HG03439 (cell line): ENCODE measurements around the gene IFT52.
"Not testable (repeated sequence)": the region's sequence is repeated elsewhere in the genome, so short reads cannot be mapped to it uniquely, and the experiment has no call there.

Experiments used
- ATAC-seq: cut with Tn5 transposase; IDR thresholded peaks from one replicate; pipeline ENCODE4 v1.9.1; 2021; ENCODE audit warnings: mild to moderate bottlenecking, moderate library complexity; ENCODE audit not compliant: unreplicated experiment

IFT52 gene

DNA sequence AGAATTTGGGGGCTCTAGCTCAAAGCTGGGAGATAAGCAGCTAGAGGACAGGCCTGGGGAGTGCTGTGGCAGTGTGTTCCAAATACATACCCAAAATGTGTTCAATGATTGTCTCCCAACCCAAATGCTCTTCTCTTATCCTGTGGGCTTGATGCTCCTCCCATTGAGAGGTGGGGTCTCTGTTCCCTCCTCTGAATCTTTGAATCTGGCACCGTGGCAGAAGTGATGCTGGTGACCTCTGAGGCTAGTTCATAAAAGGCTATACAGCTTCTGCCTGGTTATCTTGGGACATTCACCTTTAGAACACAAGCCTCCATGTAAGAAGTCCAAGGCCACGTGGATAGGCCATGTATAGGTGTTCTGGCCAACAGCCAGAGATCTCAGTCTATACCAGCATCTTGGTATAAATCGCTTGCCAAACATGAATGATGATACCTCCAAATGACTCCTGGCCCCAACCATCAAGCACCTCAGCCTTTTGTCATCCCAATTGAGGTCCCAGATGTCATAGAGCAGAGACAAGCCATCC lies 60.3 kb downstream of the IFT52 start:
- no peak for ATAC-seq

GRCh38 chr20:43651650-43652184 lies 61.0 kb downstream of the IFT52 start:
- ATAC-seq, result not testable (repeated sequence)

GRCh38 chr20:43653966-43654365 lies 63.2 kb downstream of the IFT52 start:
- no peak for ATAC-seq

- not testable (repeated sequence) for ATAC-seq
These were observed 64.4 kb downstream of the IFT52 start for GRCh38 chr20:43655176-43655575.

DNA sequence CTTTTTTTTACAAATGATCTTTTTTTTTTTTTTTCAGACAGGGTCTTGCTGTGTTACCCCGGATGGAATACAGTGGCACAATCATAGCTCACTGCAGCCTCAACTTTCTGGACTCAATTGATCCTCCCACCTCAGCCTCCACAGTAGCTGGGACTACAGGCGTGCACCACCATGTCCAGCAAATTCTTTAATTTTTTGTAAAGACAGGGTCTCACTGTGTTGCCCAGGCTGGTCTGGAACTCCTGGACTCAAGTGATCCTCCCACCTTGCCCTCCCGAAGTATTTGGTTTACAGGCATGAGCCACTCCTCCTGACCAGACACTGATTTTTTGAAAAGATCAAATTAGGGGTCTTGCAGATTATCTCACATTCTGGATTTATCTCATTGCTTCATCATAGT lies 65.2 kb downstream of the IFT52 start:
- ATAC-seq, result no peak

DNA sequence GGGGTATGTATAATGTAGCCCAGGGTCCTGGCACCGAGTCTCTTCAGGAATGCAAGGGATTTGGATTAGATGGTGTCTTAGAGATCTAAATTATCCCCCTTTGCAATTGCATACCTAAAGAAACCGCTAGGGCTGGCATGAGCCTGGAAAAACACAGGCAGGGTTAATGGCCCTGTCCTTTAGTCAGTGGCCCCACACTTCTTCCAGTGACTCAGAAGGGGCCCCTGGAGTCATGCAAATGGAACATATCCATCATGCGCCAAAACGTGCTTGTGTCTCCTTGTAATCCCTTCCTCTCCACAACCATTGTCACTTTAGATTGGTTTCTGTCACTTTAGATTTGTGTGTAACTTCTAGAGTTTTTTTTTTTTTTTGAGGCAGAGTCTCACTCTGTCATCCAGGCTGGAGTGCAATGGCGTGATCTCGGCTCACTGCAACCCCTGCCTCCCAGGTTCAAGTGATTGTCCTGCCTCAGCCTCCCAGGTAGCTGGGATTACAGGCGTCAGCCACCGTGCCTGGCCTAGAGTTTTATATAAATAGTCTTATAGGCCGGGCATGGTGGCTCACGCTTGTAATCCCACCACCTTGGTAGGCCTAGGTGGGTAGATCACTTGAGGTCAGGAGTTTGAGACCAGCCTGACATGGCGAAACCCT lies 67.5 kb downstream of the IFT52 start:
- ATAC-seq, result no peak

DNA sequence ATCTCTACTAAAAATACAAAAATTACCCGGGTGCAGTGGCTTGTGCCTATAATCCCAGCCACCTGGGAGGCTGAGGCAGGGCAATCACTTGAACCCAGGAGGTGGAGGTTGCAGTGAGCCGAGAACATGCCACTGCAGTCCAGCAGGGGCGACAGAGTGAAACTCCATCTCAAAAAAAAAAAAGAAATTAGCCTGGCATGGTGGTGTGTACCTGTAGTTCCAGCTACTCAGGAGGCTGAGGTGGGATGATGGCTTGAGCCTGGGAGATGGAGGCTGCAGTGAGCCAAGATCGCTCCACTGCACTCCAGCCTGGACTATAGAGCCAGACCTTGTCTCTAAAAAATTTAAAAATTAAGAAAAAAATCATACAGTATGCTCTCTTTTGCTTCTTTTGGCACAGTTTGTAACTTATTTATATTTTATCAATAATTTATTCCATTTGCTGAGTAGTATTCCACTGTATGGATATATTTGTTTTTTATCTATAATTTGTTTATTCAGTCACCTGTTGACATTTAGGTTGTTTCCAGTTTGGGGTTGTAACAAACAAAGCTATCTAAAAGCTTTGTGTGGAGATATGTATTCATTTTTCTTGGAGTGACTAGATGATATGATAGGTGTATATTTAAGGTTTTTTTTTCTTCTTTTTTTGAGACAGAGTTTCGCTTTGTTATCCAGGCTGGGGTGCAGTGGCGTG lies 68.1 kb downstream of the IFT52 start:
- ATAC-seq, result no peak

- no peak for ATAC-seq
These were observed 72.4 kb downstream of the IFT52 start for GRCh38 chr20:43662943-43663655.

DNA sequence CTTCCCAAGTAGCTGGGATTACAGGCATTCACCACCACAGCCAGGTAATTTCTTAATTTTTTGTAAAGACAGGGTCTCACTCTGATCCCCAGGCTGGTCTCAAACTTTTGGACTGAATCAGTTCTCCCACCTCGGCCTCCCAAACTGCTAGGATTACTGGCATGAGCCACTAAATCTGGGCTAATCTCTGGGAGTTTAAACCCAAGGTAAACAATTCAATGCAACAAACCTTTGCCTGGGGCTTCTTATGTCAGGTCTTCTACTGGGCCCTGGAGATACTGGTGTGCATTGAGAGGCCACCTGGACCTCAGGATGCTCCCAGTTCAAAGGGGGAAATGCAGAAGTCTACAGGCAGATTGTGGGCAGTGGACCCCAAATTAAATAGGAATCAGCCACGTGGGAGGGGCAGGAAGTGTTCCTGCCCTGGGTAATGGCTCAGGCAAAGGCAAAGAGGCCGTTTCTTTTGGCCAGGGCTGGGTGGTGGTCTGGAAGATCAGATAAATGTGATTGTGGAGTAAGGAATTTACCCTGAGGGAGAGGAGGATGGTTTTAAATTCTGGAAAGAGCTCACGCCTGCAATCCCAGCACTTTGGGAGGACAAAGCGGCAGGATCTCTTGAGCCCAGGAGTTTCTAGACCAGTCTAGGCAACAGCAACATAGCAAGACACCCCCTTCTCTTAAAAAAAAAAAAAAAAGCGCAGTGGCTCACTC lies 74.9 kb downstream of the IFT52 start:
- ATAC-seq, result no peak

DNA sequence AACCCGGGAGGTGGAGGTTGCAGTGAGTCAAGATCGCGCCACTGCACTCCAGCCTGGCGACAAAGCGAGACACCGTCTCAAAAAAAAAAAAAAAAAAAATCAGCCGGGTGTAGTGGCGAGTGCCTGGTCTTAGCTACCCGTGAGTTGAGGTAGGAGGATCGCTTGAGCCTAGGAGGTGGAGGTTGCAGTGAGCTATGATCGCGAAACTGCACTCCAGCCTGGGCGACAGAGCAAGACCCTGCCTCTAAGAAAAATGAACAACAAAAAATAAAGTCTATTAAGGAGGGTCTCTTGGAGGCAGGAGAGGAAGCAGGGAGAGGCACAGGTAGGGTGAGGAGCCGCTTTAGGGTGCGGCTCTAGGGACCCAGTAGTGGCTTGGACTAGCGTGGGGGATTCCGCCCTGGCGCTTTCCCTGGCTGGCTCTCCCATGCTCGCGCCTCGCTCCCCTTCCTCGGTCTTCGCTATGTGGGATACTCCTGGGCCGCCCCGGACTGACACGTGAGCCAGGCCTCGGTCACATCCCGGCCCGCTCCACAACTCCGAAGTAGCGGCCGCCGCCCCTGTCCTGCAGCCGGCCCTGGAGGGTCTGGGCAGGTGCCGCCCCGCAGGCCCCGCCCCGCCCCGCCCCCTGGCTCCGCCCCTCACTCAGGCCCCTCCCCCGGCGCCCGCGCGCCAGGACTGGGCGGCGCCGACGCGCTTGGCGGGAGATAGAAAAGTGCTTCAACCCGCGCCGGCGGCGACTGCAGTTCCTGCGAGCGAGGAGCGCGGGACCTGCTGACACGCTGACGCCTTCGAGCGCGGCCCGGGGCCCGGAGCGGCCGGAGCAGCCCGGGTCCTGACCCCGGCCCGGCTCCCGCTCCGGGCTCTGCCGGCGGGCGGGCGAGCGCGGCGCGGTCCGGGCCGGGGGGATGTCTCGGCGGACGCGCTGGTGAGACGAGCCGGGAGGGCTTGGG lies 75.9 kb downstream of the IFT52 start, which contains the start of gene MYBL2:
MYBL2 (plus strand) TSS at position 739 of the 953 bp plus-strand sequence; CDS start at position 909, 170 bp downstream.
- peak; percentile 67 for ATAC-seq

- ATAC-seq, result peak; percentile 30
These were observed 76.8 kb downstream of the IFT52 start for GRCh38 chr20:43667341-43668132.

- ATAC-seq, result no peak
These were observed 78.6 kb downstream of the IFT52 start for GRCh38 chr20:43669332-43669731.

DNA sequence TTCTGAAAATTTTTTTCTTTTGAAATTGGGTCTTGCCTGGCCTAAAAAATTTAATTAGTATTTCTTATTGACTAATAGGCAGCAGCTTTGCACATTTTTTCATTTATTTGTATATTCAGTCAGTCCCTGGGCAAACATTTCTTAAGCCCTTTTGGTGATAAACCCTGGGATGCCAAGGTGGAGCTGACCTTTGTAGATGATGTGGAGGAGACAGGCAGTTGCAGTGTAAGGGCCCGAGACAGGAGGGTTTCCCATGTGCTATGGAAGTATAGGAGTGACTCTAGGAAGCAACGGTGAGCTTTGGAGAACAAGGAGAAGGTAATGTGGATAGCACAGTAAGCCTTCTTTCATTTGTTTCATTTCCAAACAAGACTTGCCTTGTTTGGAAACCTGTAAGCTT lies 79.7 kb downstream of the IFT52 start:
- no peak for ATAC-seq

- ATAC-seq, result no peak
These were observed 85.6 kb downstream of the IFT52 start for GRCh38 chr20:43676368-43676767.

DNA sequence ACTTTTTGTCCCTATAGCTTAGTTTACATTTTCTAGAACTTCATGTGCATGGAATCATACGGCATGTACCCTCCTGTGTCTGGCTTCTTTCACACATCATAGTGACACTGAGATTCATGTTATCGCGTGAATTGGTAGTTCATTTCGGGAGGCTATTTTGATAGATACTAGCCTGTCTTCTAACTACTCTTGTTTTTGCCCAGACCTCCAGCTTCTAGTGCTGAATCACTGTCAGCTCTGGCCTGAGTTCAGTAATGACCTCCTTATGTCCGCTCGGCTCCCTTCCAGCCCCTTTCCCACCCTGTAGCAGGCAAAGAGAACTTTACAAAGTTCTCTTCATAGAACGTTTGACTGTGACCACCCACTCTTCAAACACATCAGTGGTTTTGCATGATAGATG lies 90.2 kb downstream of the IFT52 start:
- no peak for ATAC-seq

- peak; percentile 21 for ATAC-seq
These were observed 90.8 kb downstream of the IFT52 start for GRCh38 chr20:43681468-43681942.

GRCh38 chr20:43681991-43682410 lies 91.3 kb downstream of the IFT52 start:
- peak; percentile 86 for ATAC-seq

DNA sequence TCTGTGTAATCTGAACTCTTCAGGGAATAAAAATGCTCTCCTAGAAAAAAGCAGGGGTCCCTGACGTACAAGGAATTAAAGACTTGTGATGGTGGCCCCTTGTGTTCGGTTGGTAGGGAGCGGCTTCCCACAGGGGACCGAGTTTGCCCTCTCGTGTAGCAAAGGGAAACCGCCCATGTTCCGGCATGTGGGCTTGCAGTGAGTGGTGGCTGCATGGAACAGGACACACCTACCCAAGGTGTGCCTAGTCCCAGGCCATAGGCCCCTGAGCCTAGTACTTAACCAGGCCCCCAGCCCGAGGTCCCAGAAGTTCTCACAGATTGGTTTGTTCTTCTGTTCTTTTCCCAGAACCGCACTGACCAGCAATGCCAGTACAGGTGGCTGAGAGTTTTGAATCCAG lies 91.7 kb downstream of the IFT52 start:
- ATAC-seq, result peak; percentile 37

GRCh38 chr20:43686820-43687219 lies 96.1 kb downstream of the IFT52 start:
- no peak for ATAC-seq
